ENCODE measurements around the gene MFSD11.
"Not testable (repeated sequence)": the region's sequence is repeated elsewhere in the genome, so short reads cannot be mapped to it uniquely, and the experiment has no call there.

The MFSD11 gene

DNA sequence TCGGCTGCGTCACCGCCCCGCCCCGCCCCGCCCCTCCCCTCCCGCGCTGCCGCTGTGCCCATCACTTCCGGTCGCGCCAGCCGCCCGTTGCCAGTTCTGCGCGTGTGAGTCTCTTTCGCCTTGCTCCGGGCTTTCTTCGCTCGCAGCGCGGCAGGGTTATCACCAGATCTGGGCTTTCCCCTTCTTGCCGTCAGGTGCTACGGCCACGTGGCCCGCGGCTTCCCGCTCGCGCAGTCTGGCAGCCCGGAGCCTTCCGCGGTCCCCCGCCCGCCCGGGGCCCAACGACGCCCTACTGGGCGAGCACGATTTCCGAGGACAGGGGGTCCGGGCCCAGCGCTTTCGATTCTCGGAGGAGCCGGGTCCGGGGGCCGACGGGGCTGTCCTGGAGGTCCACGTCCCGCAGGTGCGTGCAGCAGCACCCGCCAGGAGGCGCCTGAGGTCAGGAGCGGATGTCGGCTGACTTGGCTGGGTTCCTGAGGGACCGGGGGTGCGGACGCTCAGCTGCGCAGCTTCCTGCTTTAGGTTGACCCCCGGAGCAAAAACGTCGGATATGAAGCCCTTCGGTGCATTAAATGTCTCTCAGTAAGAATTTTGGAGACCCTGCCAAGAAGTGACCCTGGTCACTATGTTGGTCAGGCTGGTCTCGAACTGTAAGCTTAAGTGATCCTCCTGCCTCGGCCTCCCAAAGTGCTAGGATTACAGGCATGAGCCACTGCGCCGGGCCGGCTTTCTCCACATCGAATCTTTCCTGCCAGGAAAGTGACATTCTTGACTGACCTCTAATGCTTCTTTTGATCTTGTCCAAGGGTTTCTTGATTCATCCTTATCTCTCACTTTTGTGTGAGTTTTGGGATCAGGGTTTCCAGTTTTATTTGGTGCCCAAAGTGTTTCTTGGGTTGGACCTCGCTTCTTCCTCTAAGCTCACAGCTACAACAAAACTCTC is 10.9 kb upstream of the MFSD11 start, which contains the start of gene METTL23:
METTL23 (plus strand) TSS at position 64 of the 943 bp plus-strand sequence. CDS start 2,872 bp downstream, outside the sequence.
- peak; percentile 81 for DNase-seq (ENCODE audit: low spot score)

DNA sequence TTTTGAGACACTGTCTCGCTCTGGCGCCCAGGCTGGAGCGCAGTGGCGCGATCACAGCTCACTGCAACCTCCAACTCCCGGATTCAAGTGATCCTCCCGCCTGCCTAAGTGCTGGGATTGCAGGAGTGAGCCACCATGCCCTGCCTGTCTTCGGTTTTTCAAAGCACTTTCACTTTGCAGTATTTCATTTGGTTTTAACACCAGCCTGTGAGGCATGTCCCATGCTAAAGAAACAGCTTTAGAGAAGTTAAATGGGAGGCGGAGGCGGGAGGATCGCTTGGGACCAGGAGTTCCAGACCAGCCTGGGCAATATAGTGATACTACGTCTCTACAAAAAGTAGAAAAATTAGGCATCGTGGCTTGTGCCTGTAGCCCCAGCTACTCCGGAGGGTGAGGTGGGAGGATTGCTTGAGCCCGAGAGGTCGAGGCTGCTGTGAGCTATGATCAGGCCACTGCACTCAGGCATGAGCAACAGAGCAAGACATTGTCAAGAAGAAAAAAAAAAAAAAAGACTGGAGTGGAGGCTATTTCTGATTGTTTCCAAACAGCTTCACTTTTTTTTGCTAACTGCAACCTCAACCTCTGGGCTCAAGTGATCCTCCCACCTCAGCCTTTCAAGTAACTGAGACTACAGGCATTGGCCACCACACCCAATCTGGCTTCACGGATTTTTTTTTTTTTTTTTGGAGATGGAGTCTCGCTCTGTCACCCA is 10.0 kb upstream of the MFSD11 start:
- TF ChIP-seq, protein P1, sequence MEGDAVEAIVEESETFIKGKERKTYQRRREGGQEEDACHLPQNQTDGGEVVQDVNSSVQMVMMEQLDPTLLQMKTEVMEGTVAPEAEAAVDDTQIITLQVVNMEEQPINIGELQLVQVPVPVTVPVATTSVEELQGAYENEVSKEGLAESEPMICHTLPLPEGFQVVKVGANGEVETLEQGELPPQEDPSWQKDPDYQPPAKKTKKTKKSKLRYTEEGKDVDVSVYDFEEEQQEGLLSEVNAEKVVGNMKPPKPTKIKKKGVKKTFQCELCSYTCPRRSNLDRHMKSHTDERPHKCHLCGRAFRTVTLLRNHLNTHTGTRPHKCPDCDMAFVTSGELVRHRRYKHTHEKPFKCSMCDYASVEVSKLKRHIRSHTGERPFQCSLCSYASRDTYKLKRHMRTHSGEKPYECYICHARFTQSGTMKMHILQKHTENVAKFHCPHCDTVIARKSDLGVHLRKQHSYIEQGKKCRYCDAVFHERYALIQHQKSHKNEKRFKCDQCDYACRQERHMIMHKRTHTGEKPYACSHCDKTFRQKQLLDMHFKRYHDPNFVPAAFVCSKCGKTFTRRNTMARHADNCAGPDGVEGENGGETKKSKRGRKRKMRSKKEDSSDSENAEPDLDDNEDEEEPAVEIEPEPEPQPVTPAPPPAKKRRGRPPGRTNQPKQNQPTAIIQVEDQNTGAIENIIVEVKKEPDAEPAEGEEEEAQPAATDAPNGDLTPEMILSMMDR (IDR thresholded peaks at IDR 0.05; ENCODE audit: extremely low read depth, insufficient read depth, missing control alignments): no peak
- no peak for DNase-seq (ENCODE audit: low spot score)
- in situ Hi-C loops (cut with MboI; ENCODE audit: low pct_unique_long_range_greater_than_20kb, low sequenced_read_pairs, unreplicated experiment): no loop called here

More for the DNA sequence above, 10.9 kb upstream of the MFSD11 start, which contains the start of gene METTL23:
- in situ Hi-C loops (cut with MboI; ENCODE audit: low pct_unique_long_range_greater_than_20kb, low sequenced_read_pairs, unreplicated experiment): no loop called here
- TF ChIP-seq, protein P1 (IDR thresholded peaks at IDR 0.05; ENCODE audit: extremely low read depth, insufficient read depth, missing control alignments): peak; percentile 81

DNA sequence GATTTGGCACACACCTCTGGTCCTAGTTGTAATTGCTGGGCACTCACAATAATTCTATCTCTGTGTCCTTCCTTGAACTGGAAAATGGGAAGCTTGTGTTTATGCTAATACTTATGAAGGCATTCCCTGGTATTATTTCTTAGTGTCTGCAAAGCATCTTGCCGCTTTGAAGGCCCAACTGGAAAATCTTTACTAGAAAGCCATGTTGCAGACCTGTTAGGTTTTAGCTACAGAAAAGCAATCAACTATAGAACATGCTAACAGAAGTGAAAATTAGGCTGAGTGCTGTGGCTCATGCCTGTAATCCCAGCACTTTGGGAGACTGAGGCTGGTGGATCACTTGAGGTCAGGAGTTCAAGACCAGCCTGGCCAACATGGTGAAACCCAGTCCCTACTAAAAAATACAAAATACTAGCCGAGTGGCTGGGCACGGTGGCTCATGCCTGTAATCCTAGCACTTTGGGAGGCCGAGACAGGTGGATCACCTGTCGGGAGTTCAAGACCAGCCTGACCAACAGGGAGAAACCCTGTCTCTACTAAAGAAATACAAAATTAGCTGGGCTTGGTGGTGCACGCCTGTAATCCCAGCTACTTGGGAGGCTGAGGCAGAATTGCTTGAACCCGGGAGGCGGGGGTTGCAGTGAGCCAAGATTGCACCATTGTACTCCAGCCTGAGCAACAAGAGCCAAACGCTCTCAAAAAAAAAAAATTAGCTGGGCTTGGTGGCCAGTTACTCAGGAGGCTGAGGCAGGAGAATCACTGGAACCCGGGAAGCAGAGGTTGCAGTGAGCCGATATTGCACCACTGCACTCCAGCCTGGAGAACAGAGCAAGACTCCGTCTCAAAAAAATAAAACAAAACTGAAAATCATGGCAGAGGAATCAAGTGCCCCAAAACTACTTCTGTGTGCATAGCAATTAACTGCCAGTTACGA is 5.9 kb upstream of the MFSD11 start:
- in situ Hi-C loops (cut with MboI; ENCODE audit: low pct_unique_long_range_greater_than_20kb, low sequenced_read_pairs, unreplicated experiment); DNase-seq (ENCODE audit: low spot score): not testable (repeated sequence)

GRCh38 chr17:76732734-76733617 is 4.9 kb upstream of the MFSD11 start:
- no peak for DNase-seq (ENCODE audit: low spot score)
- in situ Hi-C loops (cut with MboI; ENCODE audit: low pct_unique_long_range_greater_than_20kb, low sequenced_read_pairs, unreplicated experiment): no loop called here

GRCh38 chr17:76733618-76733957 is 4.3 kb upstream of the MFSD11 start:
- DNase-seq (ENCODE audit: low spot score): no peak
- in situ Hi-C loops (cut with MboI; ENCODE audit: low pct_unique_long_range_greater_than_20kb, low sequenced_read_pairs, unreplicated experiment): no loop called here
- TF ChIP-seq, protein P1 (IDR thresholded peaks at IDR 0.05; ENCODE audit: extremely low read depth, insufficient read depth, missing control alignments): no peak

More at GRCh38 chr17:76732734-76733617, 4.9 kb upstream of the MFSD11 start:
- TF ChIP-seq, protein P1 (IDR thresholded peaks at IDR 0.05; ENCODE audit: extremely low read depth, insufficient read depth, missing control alignments): no peak
